HG03571 (cell line): Measurements from ENCODE around the gene IL13.

Experiments used
- ATAC-seq: cut with Tn5 transposase; IDR thresholded peaks from one replicate; pipeline ENCODE4 v1.9.1; 2021; ENCODE audit not compliant: unreplicated experiment

The IL13 gene

DNA sequence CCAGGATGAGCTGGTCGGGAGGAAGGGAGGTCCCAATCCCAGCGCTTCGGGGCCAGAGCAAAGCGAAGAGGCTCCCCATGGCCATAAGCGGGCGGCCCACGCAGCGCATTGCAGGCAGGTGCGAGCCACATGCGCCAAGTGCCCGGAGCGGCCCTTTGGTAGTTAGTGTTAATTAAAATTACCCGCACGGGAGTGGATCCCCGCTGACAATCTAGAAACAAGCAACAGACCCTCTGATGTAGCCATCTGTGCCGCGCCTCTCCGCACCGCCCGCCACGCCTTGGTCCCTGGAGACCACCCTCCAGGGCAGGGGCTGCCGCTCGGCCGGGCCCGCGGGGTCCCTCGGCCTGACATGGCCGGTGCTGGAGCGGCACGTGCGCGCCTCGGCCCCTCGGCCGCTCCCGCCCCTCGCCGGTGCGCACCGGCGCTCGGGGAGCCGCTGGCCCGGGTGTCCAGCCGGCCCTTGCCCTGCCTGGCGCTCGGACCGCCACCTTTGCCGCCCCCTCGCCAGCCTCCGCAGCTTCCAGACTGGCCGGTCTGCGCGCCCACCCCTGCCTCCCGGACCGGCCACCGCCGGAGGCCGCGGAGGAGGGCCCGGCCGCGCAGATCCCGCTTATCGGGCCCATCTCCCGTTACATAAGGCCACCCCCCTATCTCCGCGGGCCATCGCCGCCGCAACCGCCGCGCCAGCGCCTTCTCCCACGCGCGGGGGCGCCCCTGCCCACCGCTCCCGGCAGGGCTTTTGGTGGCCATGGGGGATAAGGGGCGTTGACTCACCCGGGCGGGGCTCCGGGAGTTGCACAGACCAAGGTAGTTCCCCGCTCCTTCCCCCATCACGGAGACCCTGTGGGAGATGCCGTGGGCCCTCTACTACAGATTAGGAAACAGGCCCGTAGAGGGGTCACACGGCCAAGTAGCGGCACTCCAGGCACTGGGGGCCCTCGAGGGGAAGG is 1.9 kb upstream of the IL13 start:
- ATAC-seq = no peak

- ATAC-seq = no peak
Observed at GRCh38 chr5:132656774-132657355, 1.1 kb upstream of the IL13 start.

GRCh38 chr5:132658381-132659302 is 669 bp downstream of the IL13 start:
- ATAC-seq = no peak

GRCh38 chr5:132659598-132660493 is 1.9 kb downstream of the IL13 start:
- no peak for ATAC-seq

DNA sequence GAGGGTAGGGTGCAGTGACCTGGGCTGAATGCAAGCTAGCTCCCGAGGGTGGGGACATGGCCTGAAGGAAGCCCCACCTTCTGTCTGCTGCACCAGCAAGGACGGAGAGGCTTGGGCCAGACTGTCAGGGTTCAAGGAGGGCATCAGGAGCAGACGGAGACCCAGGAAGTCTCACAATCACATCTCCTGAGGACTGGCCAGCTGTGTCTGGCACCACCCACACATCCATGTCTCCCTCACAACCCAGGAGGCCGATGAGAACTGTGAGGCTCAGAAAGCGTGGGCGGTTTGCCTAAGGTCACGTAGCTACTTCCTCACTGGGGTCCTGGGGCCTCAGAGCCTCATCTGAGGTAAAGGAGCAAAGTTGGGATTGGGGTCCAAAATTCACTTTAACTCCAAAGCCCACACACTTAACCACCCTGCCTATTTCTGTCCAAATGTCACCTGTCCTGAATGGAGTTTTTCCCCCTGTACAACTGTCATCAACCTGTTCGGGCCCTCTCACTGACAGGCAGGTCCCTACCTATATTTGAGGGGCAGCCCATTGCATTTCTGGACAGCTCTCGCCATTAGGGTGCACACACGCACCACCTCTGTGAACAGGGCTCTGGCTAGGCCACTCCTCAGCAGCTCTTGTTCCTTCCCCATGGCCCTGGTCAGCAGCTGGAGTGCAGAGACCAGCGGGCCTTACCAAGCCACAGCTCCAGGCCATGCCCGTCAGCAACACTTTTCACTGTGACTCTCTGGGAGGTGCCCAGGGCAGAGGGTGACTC is 3.4 kb downstream of the IL13 start:
- ATAC-seq = no peak

DNA sequence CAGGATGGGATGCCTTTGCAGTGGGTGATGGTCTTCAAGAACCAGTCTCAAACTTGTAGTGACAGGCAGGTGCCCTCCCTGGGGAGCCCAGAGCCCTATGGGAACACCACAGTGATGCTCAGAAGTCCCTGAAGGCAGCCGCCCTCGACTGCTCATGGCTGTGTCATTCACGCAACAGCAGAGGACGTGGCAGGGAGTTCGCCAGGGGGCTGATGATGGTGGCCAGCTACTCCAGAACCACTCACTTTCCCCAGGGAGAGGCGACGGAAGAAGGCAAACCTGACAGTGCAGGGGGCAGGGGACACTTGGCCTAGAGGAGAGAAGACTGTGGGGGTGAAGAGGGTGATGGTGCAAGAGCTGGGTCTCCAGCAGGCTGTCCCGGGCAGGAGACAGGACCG is 4.0 kb downstream of the IL13 start:
- no peak for ATAC-seq

DNA sequence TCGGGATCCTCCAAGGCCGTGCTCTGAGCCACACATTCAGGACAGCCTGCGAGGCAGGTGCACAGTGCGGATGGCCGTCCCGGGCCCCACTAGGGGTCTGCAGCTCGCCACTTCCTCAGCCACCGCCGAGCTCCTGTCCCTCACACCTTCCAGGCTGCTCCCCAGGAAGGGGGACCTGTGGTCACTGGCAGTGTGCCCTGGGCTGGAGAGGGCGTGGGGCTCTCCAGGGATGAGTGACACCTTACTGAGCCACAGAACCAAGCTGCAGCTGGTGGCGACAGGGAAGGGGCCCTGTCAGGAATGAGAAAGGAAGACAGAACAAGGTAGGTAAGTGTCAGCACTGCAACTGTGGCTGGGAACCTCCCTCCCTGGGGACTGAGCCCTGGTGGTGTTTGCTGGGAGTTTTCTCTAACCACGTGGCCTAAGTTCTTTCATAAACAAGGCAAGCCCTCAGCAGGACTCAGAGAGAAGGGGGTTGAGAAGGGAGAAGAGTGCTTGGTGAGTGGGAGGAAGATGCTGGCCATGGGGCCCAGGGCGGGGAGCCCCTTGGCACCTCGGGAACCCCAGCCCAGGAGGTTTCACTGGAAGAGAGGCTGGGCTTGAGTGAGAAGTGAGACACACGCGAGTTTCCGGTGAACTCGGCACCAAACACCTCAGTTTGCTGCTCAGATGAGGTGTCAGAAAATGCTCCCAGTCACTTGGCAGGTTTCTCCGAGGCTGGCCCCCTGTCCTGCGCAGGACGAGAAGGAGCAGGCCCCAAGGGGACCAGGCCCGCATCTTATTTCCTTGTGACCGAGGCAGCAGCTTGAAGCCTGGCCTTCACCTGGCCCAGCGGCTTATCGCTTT is 5.2 kb downstream of the IL13 start:
- ATAC-seq = peak; percentile 60

DNA sequence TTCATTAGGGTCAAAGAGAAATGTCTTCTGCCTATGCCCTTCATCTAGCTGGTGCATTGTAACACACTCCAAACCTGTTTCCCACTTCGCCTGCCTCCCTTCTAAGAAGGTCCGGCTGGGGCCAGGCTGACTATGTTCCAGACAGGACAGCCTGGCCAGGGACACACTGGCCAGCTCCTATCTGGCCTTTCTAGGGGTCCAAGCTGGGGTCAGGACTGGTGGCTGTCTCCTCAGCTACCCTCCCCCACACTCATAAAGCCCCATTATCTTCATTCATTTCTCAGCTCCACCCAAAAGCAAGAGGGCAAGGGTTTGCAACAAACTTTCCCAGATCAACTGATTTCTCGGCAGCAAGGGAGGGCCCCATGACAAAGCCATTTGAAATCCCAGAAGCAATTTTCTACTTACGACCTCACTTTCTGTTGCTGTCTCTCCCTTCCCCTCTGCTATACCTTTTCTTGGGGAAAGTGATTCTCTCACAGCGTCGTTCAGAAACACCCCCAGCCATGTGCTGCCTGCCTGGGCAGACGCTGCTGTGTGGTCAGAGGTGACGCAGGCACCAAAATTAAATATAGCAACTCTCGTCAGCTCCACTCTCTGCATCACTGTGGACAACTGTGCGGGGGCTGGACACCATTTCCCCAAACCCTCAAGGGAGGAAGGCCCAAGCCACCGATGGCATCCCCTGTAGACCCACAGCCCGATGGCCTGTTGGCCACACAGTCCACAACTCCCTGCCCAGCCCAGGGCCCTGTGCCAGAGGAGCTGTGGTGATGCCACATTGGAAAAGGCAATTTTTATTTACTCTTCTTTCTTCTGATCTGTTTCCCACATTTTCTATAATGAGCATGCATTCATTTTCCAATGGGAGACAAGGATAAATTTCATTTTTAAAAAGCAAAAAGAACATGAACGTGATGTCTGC is 6.1 kb downstream of the IL13 start:
- peak; percentile 32 for ATAC-seq

GRCh38 chr5:132664696-132665209 is 6.8 kb downstream of the IL13 start:
- no peak for ATAC-seq

GRCh38 chr5:132665574-132666080 is 7.7 kb downstream of the IL13 start:
- ATAC-seq = no peak

DNA sequence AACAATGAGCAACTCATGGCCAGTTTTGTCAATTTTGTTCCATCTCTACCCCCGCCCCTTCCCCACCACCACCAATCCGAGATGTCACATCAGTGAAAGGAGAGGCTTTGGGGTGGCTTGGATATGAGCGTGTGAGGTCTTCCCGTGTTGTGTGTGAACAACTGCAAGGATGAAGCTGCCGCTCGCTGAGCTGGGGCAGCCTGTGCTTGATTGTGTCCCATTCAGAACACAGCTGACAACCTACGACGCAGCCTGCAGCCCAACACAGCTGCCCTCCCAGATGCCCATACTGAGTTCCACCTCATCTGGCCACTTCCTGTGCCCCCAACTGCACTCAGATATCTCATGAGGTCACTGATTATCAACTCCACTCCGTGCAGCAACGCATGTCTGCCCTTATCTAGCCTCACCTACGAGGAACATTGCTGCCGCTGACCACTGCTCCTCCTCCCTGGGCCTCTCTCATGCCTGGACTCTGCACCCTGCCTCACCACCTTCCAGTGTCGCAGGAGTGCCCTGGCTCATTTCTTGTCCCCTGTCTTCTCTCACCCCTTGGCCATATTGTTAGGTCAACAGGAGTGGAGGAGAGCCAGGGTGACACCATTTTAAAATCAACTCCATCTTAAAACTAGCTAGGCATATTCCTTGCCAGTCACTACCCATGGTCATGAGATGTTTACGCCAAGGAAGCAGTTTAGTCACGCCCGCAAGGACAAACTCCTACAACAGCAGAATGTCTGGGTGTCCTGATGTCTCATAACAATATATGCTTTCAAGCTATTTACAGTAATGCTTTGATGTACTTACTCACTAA is 8.5 kb downstream of the IL13 start:
- ATAC-seq = no peak

- no peak for ATAC-seq
Observed at GRCh38 chr5:132667309-132667708, 9.3 kb downstream of the IL13 start.

GRCh38 chr5:132667761-132668705 is 10.1 kb downstream of the IL13 start:
- no peak for ATAC-seq

- no peak for ATAC-seq
Observed at GRCh38 chr5:132668706-132669454, 10.9 kb downstream of the IL13 start.

GRCh38 chr5:132669455-132669820 is 11.5 kb downstream of the IL13 start:
- ATAC-seq = no peak
